Mucosa of descending colon (tissue), 3 donors: ENCODE results near the gene NPHP4. TPM values are rescaled to one million over a fixed set of nuclear protein-coding genes. Genes with fewer than 3 reads are reported as not detected.

Experiments
- ATAC-seq: fragments of 200-7000 bp; cut with Tn5 transposase; one replicate; pipeline ENCODE4 v1.9.1; 2020; ENCODE audit warnings: mild to moderate bottlenecking, moderate library complexity
- DNase-seq, 3 donors: peaks; one replicate each; pipeline ENCODE4 v3.0.0-alpha.2; 2020
- H3K36me3 ChIP-seq: fragments of 200-600 bp; one replicate; pipeline ENCODE4 v1.8.0; 2021; ENCODE audit warnings: low read depth, mild to moderate bottlenecking
- H3K4me1 ChIP-seq: fragments of 200-600 bp; one replicate; pipeline ENCODE4 v1.8.0; 2021; ENCODE audit warnings: low read depth, mild to moderate bottlenecking
- H3K4me3 ChIP-seq: fragments of 200-600 bp; one replicate; pipeline ENCODE4 v1.8.0; 2021; ENCODE audit warnings: mild to moderate bottlenecking
- H3K9me3 ChIP-seq: fragments of 200-600 bp; one replicate; pipeline ENCODE4 v1.8.0; 2021; ENCODE audit warnings: mild to moderate bottlenecking
- intact Hi-C, 2 donors: fragments of 100-400 bp; cut with DNase I in 1 of 2; cut with micrococcal nuclease in 1 of 2; formaldehyde crosslinking; loops; one replicate each; pipeline versions ENCODE4 v1.11.0 to v1.11.1; 2022; cut with DNase I, micrococcal nuclease
- long read RNA-seq, 2 donors: library from polyadenylated mRNA; unstranded; transcript quantifications; one replicate each; pipeline ENCODE4 v2.0.0, GENCODE V29; 2019 to 2021
- total RNA-seq, 3 donors: library from RNA; stranded (reverse); fragmentation: NEBNext Ultra II Directional in 2 of 3; extraction: Animal tissue kit (Norgen Biotek cat#: 25700) in 2 of 3; gene quantifications; one replicate each; pipeline versions ENCODE4 v1.2.1 to v1.2.4, GENCODE V29; 2021 to 2023
- TF ChIP-seq, protein P1 (sequence below): fragments of 200-600 bp; IDR thresholded peaks from one replicate; pipeline ENCODE4 v1.8.0; 2022; ENCODE audit warnings: antibody characterized with exemption, mild to moderate bottlenecking
- donor health status: DM: no; HTN: no; CAD: no; lungs with moderate emphysema.
- donor health status: DM: no; HTN: no; CAD: no.
- donor health status: DM: no; HTN: yes; CAD: no.

The NPHP4 gene
- 10 to 100 TPM in 2 of 3 donors, 1 to 10 TPM in 1; 7.5 to 12.2 (median 10.3) TPM for total RNA-seq
- long read RNA-seq, donor 1, partial matches to known transcripts = 3 of 12 reads
- long read RNA-seq, donor 1, other reads (novel, unspliced or antisense) = 9 of 12 reads
- long read RNA-seq, donor 2, partial matches to known transcripts = 0 of 2 reads
- long read RNA-seq, donor 2, other reads (novel, unspliced or antisense) = 2 of 2 reads

DNA sequence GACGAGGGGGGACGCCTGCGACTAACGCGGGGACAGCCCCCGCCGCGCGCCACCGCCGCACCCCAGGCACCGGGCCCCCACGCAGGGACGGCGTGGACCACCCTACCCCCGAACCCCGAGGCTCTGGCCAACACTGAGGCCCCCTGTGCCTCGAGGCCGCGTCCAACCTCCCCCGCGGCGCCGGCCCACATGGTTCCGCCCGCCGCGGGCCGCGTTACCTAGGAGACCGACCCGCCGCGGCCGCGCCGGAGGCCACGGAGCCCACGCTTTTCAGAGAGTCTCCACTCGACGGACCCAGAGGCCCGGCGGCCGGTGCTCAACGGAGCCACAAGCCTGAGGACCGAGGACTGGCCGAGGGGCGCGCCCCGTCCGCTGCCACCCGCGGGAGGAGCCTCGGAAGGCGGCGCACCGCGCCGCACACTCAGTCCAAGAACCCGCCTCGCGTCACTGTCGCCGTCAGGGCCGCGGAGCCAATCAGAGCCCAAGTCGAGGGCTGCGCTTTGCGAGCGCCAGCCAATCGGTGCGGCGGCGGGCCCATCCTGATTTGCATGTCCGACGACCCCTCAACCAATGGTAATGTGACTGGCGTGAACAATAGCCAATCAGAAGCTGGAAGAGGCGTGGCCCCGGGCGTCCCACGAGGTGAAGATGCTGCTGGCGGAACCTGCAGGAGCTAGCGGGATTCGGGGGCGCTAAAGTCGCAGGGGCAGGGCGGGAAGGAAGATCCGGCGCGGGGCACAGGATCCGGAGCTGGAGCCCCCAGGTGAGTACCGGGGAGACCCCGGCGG is at the start of gene NPHP4:
Gene NPHP4, minus strand, starts transcription at position 400 of the 788 bp plus-strand sequence. CDS start 6,136 bp downstream, outside the sequence.
- ATAC-seq (peak; percentile 96), DNase-seq (peak; percentile 99 to 100 (median 100))
- no peaks in the 10 kb centered on the region for H3K36me3 ChIP-seq
- no peaks in the 10 kb centered on the region for H3K9me3 ChIP-seq
- peak within 1 kb of the TSS; percentile 68 for H3K4me3 ChIP-seq
- intact Hi-C loops = no loop called here
- peaks cover 6% of the 10 kb centered on the region for H3K4me1 ChIP-seq
- TF ChIP-seq, protein P1, sequence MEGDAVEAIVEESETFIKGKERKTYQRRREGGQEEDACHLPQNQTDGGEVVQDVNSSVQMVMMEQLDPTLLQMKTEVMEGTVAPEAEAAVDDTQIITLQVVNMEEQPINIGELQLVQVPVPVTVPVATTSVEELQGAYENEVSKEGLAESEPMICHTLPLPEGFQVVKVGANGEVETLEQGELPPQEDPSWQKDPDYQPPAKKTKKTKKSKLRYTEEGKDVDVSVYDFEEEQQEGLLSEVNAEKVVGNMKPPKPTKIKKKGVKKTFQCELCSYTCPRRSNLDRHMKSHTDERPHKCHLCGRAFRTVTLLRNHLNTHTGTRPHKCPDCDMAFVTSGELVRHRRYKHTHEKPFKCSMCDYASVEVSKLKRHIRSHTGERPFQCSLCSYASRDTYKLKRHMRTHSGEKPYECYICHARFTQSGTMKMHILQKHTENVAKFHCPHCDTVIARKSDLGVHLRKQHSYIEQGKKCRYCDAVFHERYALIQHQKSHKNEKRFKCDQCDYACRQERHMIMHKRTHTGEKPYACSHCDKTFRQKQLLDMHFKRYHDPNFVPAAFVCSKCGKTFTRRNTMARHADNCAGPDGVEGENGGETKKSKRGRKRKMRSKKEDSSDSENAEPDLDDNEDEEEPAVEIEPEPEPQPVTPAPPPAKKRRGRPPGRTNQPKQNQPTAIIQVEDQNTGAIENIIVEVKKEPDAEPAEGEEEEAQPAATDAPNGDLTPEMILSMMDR = no peak

DNA sequence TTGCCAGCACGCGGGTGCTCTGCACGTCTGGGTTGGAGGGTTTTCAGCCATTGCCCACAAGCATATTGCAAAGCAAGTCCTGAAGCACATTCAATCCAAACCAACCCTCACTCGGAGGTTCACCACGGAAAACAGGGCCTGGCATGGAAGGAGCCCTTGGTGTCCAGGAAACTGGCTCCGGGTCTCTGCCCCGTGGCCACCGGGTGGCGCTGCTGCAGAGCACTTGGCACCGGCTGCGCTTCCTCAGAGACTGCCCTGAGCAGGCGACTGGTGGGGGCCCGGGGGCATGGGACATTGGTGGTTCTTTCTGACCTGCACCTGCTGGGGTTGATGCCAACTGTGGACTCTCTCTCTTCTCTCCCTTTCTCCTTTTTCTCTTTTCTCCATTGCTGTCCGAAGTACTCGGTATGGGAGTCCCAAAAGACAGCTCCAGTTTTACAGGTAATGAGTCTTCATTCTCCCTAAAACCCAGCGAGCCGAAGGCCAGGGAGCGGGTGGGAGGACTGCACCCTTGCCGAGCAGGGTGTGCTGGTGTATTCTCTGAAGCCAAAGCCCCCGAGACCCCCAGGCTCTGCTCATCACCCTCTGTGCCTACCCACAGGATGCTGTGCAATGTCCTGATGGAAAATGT is 49.3 kb upstream of the NPHP4 start:
- TF ChIP-seq, protein P1 = peak; percentile 35
- Histone ChIP-seq H3K9me3 (no peaks in the 10 kb centered on the region), H3K36me3 (no peaks in the 10 kb centered on the region), H3K4me1 (no peaks in the 10 kb centered on the region), H3K4me3 (no peak overlapping the region)
- intact Hi-C loops = no loop called here
- ATAC-seq = peak; percentile 72
- DNase-seq = peak in 2 of 3 donors; percentile 55 to 64

DNA sequence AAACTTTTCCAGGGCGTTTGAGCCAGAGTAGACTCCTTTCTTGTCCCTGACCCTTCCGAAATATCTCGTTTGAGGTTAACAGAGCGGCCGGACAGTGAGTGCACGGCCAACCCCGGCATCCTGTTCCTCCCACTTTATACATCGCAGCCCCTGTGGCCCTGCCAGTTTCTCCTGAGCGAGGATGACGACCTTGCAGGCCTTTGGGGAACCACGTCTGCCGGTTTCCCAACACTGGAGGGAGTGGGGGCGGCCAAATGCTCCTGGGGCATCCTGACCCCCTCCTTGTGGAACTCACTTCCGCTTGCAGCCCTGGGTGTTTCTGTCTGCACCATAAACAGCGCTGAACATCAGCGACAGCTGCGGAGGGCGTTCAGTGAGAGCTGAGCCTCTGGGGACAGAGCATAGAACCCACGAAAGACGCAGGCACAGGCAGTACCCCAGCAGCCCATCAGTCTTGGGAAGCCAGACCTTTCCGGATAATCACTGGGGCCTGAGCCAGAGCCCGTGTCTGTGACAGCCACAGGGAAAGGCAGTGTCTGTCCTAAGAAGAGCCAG is 48.7 kb upstream of the NPHP4 start:
- Histone ChIP-seq H3K4me3 (no peak overlapping the region), H3K4me1 (no peaks in the 10 kb centered on the region), H3K9me3 (no peaks in the 10 kb centered on the region), H3K36me3 (no peaks in the 10 kb centered on the region)
- DNase-seq = no peak
- intact Hi-C loops = no loop called here
- ATAC-seq = no peak
- TF ChIP-seq, protein P1 = no peak

DNA sequence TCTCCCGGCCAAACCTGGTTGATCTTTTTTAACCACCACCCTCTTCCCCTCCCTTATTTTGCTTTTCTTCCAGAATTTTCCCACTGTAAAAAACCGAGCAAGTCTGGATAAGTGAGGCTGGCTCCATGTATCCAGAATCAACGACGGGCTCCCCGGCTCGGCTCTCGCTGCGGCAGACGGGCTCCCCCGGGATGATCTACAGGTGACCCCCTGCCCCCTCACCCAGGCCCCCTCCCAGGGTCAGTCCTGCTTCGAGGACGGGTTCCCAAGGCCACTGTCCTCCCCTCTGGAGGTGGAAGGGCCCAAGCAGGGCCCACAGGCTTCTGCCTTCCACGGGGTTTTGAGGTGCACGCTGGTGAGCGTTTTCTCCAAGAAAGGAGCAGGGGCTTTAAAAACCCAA is 48.2 kb upstream of the NPHP4 start:
- TF ChIP-seq, protein P1 = no peak
- intact Hi-C loops = no loop called here

DNA sequence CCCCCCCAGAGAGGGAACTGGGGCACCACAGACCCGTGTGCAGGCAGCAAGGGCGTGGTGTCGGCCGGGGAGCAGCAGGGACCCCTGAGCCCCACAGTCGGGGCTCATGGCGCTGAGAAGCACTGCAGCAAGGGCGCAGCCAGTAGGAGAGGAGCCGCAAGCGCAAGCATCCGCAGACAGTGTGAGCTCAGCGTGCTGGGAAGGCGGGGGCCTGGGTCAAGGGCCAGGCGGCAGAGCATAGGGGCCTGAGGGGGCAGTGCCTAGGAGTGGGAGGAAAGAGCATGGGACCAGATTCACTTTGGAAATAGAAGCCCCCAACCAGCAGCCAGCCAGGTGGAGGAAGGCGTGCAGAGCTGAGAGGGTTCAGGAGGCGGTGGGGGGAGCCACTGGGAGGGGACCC is 46.8 kb upstream of the NPHP4 start:
- no peak for DNase-seq
- no peak overlapping the region for H3K4me3 ChIP-seq
- no peak for ATAC-seq
- no peaks in the 10 kb centered on the region for H3K4me1 ChIP-seq
- H3K36me3 ChIP-seq = no peaks in the 10 kb centered on the region
- TF ChIP-seq, protein P1 = no peak
- no peaks in the 10 kb centered on the region for H3K9me3 ChIP-seq
- intact Hi-C loops = no loop called here

More for the DNA sequence above, 48.2 kb upstream of the NPHP4 start:
- Histone ChIP-seq H3K4me3 (no peak overlapping the region), H3K4me1 (no peaks in the 10 kb centered on the region), H3K9me3 (no peaks in the 10 kb centered on the region), H3K36me3 (no peaks in the 10 kb centered on the region)
- no peak for DNase-seq
- no peak for ATAC-seq
